Heart left ventricle (tissue), 13 donors: ENCODE measurements around the gene MAP3K20.

Experiments
- POLR2A ChIP-seq, 2 donors: fragments of 450-650 bp; IDR thresholded peaks; one replicate each; pipeline ENCODE4 v1.6.1; 2017; ENCODE audit warnings: antibody characterized with exemption in 2 of 2, mild to moderate bottlenecking in 2 of 2, moderate library complexity in 2 of 2
- TF ChIP-seq, protein P1 (sequence below), 12 donors: fragments of 200-600 bp; sonication (generic) in 4 of 12; IDR thresholded peaks; one replicate each; pipeline versions ENCODE4 v1.5.0 to v1.8.0; 2018 to 2022; ENCODE audit warnings: antibody characterized with exemption in 12 of 12, mild to moderate bottlenecking in 5 of 12
- donor health status: ischemic (EF 13 %, LVEDD 7.1; RV severe dilation, severe dysfunction).
- donor health status: DM: no; HTN: yes; CAD: no.
- donor health status: DM: no; HTN: no; CAD: no.
- donor health status: ischemic (EF 25% LVEDD 6.9; RV normal size, moderate dysfunction).
- donor health status: ischemic (EF 25% LVEDD 5.7; RV mildly dilated, moderate dysfunction).
- donor health status: ischemic (EF 35%, LVEDD 5.7; RV mildly dilated, moderate dysfunction).
- donor health status: nonischemic (EF 11% LVEDD 7.7; RV severe dilation, severe dysfunction).
- donor health status: DM: yes; HTN: yes; CAD: no.
- donor health status: PGD.
- donor health status: ischemic (EF 29% LVEDD 5.4; RV normal size, mild dysfunction).
- donor health status: nonischemic (EF 23%, LVEDD 6.1; RV moderate dilation, normal function).

DNA sequence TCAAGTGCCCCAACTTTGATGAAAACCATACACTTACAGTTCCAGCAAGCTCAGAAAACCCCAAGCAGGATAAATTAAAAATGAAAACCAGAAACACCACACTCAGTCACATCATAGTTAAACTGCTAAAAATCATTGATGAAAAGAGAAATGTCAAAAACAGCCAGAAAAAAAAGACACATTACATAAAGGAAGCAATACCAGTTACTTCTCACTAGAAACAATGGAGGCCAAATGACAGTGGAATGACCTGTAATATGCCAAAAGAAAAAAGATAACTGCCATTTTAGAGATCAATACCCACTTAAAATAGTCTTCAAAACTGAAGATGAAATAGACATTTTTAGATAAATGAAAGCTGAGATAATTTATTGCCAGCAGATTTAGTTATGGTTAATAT is 66.0 kb downstream of the MAP3K20 start:
- TF ChIP-seq, protein P1, sequence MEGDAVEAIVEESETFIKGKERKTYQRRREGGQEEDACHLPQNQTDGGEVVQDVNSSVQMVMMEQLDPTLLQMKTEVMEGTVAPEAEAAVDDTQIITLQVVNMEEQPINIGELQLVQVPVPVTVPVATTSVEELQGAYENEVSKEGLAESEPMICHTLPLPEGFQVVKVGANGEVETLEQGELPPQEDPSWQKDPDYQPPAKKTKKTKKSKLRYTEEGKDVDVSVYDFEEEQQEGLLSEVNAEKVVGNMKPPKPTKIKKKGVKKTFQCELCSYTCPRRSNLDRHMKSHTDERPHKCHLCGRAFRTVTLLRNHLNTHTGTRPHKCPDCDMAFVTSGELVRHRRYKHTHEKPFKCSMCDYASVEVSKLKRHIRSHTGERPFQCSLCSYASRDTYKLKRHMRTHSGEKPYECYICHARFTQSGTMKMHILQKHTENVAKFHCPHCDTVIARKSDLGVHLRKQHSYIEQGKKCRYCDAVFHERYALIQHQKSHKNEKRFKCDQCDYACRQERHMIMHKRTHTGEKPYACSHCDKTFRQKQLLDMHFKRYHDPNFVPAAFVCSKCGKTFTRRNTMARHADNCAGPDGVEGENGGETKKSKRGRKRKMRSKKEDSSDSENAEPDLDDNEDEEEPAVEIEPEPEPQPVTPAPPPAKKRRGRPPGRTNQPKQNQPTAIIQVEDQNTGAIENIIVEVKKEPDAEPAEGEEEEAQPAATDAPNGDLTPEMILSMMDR (IDR thresholded peaks at IDR 0.05): no peak
- no peak for TF ChIP-seq POLR2A (IDR thresholded peaks at IDR 0.05)
